K562 (cell line): ENCODE measurements around the gene KLRC3.
"Not testable (repeated sequence)": the region's sequence is repeated elsewhere in the genome, so short reads cannot be mapped to it uniquely, and the experiment has no call there.

Experiments
- CEBPB ChIP-seq: fragments of 450-650 bp; IDR thresholded peaks from 2 replicates; pipeline ENCODE4 v1.6.1; 2016; ENCODE audit warnings: missing genetic modification characterization, missing compliant biosample characterization
- FOXK2 ChIP-seq, 2 experiments: fragments of 450-650 bp; IDR thresholded peaks in 1 of 2; conservative IDR thresholded peaks in 1 of 2; 2 replicates each; pipeline ENCODE4 v1.6.1; 2016; ENCODE audit warnings: low read depth in 2 of 2, mild to moderate bottlenecking in 1 of 2
- PHF8 ChIP-seq: fragments of 200-600 bp; sonication (generic); IDR thresholded peaks from 2 replicates; pipeline ENCODE4 v1.6.1; 2012; ENCODE audit warnings: mixed run types, mild to moderate bottlenecking, inconsistent platforms, low read length, moderate library complexity, borderline replicate concordance
- YY1 ChIP-seq, 3 experiments: IDR thresholded peaks; 2 replicates each; pipeline ENCODE4 v1.6.1; 2011; ENCODE audit warnings: low read length in 2 of 3, mild to moderate bottlenecking in 2 of 3, moderate library complexity in 2 of 3, borderline replicate concordance in 1 of 3, control low read depth in 1 of 3, low read depth in 1 of 3; ENCODE audit not compliant: insufficient read depth in 3 of 3, insufficient replicate concordance in 2 of 3, control insufficient read depth in 1 of 3, insufficient read length in 1 of 3; ENCODE audit errors: extremely low read depth in 1 of 3
- ZNF408 ChIP-seq: fragments of 250-450 bp; sonication (Bioruptor Pico); IDR thresholded peaks from 2 replicates; pipeline ENCODE4 v1.4.0; 2020; ENCODE audit warnings: low read depth, mild to moderate bottlenecking, moderate library complexity

- not testable (repeated sequence) for TF ChIP-seq FOXK2 (conservative IDR thresholded peaks at IDR 0.05 in 1 of 2, IDR thresholded peaks at IDR 0.05 in 1 of 2; ENCODE audit: low read depth in 2 of 2); PHF8; CEBPB (tag); YY1 (IDR thresholded peaks at IDR 0.05; ENCODE audit: borderline replicate concordance in 1 of 3, control insufficient read depth in 1 of 3, extremely low read depth in 1 of 3, insufficient read depth in 3 of 3, insufficient read length in 1 of 3, insufficient replicate concordance in 2 of 3, low read depth in 1 of 3, low read length in 2 of 3); ZNF408 (CRISPR knock-in tag)
These were observed 19.3 kb upstream of the KLRC3 start for GRCh38 chr12:10439608-10440274.
